SH-SY5Y (cell line): ENCODE measurements around the gene LRRC75B.

ENCODE experiments used
- GATA2 ChIP-seq: IDR thresholded peaks from 2 replicates; pipeline ENCODE4 v1.6.1; 2011; ENCODE audit warnings: mild to moderate bottlenecking, low read depth, low read length
- GATA3 ChIP-seq: IDR thresholded peaks from 2 replicates; pipeline ENCODE4 v1.6.1; 2011; ENCODE audit warnings: low read depth, mild to moderate bottlenecking, low read length, moderate library complexity

Gene LRRC75B

GRCh38 chr22:24580276-24580675 lies 12.6 kb downstream of the LRRC75B start:
- no peak for TF ChIP-seq GATA3
- TF ChIP-seq GATA2 = no peak

DNA sequence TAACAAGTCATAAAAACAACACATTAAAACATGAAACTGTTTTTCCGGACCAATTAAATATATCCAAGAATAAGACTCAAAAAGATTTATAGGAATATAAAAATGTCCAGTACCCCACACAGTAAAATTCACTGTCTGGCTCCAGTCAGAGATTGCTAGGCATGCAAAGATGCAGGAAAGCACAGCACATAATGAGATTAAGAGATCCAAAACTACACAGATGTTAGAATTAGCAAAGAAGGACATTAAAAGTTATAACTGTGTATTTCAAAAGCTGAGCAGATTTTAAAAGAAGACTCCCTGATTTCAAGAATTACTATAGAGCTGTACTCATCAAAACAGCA lies 13.6 kb downstream of the LRRC75B start:
- no peak for TF ChIP-seq GATA2
- no peak for TF ChIP-seq GATA3

DNA sequence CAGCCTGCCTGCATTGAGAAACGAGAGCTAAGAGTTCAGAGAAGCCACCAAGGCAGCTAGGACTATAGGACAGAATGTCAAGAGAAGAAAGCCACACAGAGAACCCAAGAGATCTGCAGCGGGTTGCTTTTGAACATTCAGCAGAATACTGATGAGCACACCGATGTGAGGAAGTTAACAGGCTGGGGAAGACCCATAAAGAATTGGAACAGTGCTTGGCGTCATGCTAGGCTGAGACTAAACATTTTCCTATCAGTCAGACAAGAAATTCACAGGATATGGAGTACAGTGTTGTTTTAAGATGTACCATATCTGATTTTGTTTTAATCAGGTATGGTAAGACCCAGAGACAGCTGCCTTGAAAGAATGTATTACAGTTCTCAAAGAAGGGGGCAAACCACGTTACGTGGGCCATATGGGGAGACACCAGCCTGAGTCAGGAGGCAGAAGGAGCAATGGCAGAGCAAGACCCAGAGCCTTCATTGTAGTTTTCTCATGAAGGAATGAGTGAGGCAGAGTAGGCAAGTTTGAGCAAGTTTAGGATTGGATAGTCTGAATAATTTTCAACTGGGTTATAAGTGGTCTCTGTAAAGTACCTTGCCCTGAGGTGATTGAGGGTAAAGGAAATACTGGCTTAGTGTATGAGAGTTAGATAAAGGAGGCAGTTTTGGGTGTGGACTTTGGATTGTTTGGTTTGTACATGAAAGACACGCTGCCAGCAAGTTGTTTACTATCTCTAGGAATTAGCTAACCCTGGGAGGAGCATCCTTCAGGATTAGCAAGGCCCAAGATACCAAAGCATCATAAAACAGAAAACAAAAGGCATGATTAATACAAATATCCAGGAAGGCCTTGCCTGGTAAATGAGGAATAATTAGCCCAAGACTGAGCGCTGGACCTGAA lies 14.3 kb downstream of the LRRC75B start:
- TF ChIP-seq GATA3 (no peak), GATA2 (no peak)

GRCh38 chr22:24576778-24577177 lies 16.1 kb downstream of the LRRC75B start:
- TF ChIP-seq GATA3 (no peak), GATA2 (no peak)

DNA sequence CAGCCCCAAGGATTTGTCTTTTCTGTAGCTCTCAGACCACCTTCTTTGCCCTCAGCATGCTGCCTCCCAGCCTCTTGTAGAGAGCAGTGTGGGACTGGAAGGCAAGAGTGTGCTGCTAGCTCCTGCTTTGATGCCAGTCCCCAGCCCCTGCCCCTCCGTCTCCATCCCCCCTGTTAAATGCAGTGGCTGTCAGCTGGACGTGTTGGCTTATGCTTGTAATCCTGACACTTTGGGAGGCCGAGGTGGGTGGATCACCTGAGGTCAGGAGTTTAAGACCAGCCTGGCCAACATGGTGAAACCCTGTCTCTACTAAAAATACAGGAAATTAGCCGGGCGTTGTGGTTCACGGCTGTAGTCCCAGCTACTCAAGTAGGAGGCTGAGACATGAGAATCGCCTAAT lies 21.6 kb downstream of the LRRC75B start:
- TF ChIP-seq GATA3 (no peak), GATA2 (no peak)

DNA sequence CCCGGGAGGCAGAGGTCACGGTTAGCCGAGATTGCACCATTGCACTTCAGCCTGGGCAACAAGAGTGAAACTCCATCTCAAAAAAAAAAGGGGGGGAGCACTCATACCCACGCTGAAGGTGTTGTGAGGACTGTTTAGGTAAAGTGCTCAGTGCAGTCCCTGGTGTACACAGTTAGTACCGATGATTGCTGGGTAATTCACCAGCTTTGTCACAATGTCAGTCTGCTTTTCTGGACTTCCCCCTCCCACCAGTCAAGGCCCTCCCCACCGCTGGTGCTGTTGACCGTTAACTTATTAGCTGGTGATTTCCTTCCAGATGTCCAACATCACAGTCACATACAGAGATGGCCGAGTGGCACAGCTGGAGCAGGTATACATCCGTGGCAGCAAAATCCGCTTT lies 25.2 kb downstream of the LRRC75B start:
- TF ChIP-seq GATA2 (no peak), GATA3 (no peak)

DNA sequence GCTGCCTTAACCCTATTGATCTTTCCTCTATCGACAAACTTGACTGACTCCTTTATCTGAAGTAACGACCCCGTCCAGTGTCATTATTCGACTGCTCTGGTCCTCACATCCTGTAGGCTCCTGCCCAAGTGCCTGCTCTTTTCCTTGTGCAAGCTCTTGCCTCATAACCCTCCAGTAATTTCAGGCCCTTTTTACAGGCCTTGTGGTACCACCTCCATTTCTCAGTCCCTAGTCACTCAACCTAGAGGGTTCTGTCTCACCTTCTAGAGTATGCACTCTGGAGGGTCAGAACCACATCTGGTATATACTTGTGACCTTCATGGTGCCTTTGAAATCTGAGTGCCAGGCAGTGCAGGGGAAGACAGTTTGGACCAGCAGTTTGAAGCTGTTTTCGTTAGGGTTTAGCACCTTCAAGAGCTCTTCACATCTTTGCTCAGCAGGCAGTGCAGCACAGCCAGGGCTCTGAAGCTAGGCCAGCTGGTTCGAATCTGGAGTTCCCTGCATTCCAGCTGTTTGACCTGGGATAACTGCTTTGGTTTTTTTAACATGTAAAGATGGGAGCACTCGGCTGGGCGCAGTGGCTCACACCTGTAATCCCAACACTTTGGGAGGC lies 25.9 kb downstream of the LRRC75B start:
- no peak for TF ChIP-seq GATA2
- no peak for TF ChIP-seq GATA3

GRCh38 chr22:24565077-24565476 lies 27.8 kb downstream of the LRRC75B start:
- TF ChIP-seq GATA2 (no peak), GATA3 (no peak)

DNA sequence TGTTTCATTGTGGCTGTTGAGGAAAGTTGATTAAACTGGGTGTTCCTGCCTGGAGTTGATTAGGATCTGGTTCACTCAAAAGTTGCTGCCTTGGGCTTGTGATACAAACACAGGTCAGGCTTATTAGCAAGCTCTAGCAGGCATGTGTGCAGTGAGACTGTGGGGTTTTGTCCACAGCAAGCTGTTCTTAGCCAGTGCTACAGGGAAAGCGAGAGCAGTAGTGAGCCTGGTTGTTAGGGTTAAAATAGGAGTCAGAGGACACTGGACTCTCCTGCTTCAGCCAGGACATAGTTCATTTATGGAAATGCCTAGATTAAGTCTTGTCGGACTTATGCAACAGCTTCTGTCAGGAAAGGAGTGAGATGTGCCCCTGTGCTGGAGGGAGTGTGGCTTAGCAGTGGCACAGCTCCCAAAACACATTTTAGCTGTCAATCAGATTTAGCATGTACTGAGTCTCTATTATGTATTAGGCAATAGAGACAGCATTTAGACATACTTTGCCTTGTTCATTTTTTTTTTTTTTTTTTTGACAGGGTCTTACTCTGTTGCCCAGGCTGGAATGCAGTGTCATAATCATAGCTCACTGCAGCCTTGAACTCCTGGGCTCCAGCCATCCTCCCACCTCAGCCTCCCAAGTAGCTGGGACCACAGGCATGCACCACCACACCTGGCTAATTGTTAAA lies 28.4 kb downstream of the LRRC75B start:
- TF ChIP-seq GATA3 = no peak
- TF ChIP-seq GATA2 = no peak

GRCh38 chr22:24563246-24563645 lies 29.6 kb downstream of the LRRC75B start:
- no peak for TF ChIP-seq GATA2
- no peak for TF ChIP-seq GATA3

DNA sequence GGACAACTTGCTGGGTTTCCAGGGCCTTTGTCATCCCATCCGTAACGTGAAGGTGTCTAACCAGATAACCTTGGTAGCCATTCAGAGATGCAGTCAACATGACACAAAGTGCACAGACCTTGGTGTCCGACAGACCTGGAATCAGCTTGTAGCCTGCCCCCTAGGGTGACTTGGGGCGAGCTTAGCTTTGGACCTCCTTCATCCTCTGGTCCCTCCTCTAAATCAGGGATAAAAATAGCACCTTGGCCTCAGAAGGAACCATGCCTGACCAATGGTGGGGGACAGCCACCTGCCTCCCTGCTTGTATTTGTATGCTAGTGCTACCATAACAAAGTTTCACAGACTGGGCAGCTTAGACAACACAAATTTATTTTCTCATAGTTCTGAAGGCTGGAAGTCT lies 33.4 kb downstream of the LRRC75B start:
- TF ChIP-seq GATA3 (no peak), GATA2 (no peak)

DNA sequence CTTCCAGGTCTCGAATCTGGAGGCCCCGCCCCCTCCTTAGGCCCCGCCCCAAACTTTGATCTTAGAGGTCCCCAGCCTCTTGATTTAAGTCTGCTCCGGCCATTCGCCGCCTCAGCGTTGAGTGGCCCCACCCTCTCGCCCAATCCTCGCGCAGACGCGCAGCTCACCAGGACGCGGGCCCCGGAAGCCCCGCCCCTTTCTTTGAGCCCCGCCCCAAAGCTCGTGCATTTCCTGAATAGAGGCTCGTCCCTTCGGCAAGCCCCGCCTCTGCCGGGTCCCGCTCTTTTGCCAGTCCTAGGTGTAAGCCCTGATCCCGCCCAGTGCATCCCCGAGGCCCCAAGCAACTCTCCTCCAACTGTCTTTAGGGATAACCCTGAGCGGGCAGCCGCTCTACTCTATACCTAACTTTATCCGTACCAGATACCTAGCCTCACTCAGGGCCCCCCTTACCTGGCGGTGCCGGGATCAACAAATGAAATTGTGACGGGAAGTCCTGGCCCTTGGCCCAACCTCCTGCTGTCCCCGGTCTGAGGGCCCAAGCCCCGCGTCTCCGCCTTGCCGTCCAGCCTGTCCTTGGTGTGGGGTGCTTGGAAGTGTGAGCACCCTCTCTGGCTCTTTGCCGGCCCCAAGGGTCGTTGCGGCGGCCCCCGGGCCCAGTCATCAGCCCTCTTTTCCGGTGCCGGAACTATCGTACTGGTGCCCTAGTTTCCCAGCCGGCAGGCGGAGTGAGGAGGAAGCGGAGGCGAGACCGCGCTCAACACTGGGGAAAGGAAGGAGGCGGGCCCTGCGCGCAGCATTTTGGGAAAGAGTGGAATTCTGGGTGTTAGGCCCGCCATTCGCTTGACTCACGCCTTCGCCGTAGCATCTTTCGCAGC lies 37.5 kb downstream of the LRRC75B start, which contains the start of gene SNRPD3:
Gene SNRPD3 (plus strand): TSS at position 835 of the 875 bp plus-strand sequence. CDS start 1,676 bp downstream, outside the sequence.
- TF ChIP-seq GATA2 (no peak), GATA3 (no peak)

DNA sequence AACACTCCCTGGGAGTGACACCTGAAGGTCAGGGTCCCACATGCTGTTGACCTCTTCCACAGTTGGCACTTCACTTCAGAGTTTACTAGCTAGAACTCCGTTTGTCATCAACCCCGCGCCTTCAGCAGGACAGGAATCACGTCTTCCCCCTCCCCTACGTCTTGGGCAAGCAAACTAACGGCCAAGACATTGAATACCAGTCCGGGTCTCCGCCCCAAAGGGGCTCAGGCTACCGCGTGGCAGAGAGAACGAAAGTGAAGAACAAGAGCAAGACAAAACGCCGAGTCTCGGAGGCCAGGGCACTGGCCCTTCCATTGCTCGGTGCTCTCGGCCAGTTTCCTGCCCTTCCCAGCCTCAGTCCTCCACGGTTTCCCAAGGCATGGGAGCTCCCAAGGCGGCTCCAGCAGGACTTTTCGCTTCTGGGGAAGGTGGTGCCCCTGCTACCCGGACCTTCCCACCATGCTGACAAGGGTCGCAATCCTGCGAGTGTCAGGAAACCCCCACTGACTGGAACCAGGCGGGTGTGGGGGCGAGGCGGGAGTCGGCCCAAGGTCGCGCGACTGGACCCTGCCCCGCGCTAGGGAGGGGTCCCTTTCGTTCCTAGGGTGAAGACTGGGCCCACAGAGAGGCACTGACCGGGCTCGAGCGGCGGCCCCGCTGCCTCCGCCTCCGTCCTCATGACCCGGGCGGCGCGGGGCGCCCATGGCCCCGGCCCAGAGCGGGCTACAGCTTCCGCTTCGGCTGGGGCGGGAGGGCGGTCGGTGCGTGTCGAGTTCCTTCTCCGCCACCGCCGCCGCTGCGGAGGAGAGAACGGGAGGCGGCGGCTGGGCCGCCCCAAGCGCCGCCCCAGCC lies 38.3 kb downstream of the LRRC75B start, which contains the start of gene GUCD1:
Gene GUCD1 (minus strand): TSS at position 826 of the 852 bp plus-strand sequence. CDS start 147 bp downstream, at position 679.
- TF ChIP-seq GATA2 (no peak), GATA3 (no peak)
